T follicular helper cell (primary cell): ENCODE measurements around the gene NT5C1A.

Experiments used
- DNase-seq: peaks from one replicate; pipeline ENCODE4 v3.0.0-alpha.2; 2020; ENCODE audit warnings: low read depth

Gene NT5C1A

GRCh38 chr1:39637361-39637760, 34.5 kb downstream of the NT5C1A start:
- no peak for DNase-seq

DNA sequence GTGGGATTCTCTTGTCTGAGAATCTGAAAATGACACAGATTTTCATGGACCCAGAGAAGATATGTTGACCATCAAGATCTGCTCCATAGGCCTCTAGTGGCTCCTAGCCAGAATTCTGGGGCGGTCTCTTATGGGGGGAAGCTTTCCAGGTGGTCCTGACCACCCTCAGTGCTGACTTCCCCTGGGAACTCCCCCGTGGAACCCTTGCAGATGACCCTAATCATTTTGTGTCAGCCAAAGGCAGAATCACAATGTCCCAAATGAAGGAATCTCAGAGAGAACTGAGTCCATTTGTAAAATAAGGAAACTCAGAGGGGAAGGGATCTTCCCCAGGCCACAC, 36.1 kb downstream of the NT5C1A start:
- DNase-seq = no peak

- DNase-seq = no peak
Measured at GRCh38 chr1:39635205-39635870, 36.6 kb downstream of the NT5C1A start.

GRCh38 chr1:39633422-39633821, 38.5 kb downstream of the NT5C1A start:
- no peak for DNase-seq

DNA sequence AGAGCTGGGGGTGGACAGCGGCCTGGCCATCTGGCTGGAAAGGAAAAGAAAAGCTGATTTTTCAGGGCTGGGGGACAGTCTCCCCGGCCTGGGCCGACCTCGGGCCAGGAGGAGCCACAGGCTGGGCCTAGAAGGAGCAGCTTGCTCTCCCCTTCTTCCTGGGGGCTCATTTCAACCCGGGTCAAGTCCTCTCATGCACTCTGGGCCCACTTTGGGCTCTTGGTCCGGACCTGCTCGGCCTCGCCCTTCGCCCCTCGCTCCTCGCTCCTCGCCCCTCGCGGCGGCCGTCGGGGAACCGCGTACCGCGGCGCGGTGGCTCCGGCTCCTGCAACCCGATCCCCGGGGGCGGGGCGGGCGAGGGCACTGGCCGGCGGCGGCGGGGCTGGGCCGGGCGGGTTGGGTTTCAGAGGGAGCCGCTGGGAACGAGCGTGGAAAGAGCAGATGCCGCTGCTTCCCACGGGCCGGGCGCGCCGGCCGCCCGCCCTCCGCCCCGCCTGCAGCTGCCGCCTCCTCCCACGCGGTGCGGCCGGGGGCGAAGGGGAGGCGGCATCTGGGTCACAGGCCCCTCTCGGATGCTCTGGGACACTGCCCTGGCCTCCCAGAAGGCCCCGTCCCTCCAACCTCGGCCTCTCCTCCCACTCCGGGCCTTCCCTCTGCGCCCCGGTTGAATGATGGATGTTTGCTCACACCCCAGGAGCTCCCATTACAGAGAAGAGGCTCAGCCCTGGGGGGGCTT, 39.1 kb downstream of the NT5C1A start:
- DNase-seq = no peak

DNA sequence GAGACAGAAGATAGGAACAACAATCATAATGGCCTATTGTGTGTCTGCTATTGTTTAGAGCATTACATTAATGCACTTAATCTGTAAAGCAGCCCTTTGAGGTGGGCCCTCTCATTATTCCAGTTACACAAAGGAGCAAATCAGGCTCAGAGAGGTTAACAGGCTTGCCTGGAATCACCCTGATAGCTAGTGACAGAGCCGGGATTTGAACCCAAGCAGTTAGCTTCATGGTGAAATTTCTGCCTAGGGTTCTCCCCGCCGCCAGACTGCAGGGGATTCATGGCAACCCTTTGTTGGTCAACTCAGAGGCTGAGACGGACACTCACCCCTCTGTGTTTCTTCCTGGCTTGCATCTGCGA, 39.6 kb downstream of the NT5C1A start:
- no peak for DNase-seq

GRCh38 chr1:39631361-39632322, 40.3 kb downstream of the NT5C1A start:
- DNase-seq = no peak

DNA sequence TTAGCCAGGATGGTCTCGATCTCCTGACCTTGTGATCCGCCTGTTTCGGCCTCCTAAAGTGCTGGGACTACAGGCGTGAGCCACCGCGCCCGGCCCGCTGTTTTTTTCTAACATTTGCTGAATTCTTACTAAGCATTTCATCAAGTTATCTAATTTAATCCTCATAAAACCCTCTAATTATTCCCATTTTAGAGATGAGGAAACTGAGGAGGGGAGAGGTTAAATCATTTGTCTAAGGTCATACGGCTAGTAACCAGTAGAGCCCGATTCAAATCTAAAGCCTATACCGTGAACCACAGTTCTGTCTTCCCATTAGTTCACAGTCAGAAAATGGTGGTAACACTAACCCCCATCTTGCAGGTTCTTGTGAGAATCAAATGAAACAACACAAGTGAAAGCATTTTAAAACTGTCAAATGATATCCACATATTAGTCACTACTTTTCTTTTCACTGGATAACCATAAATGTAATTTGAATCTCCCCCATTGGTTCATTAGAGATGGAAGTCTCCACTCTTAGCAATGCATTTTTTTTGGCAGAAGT, 43.0 kb downstream of the NT5C1A start:
- no peak for DNase-seq

DNA sequence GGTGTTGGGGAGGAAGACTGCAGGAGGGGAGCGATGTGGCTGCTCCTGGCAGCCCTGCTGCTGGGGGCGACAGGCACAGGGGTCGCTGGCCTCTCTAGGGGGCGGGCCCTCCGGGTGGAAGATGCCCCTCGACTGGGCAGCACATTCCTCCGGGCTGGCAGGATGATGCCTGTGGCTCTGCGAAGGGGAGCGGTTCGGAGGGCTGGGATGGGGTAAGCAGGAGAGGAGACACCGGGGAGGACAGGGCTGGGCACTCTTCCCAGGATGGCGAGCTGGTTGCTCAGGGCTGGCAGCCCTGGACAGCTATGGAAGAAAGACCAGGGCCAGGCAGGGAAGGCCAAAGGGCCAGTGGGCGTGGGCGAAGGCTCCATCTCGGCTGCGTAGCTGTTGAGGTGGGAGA, 45.3 kb downstream of the NT5C1A start:
- no peak for DNase-seq

- DNase-seq = no peak
Measured at GRCh38 chr1:39625462-39626273, 46.2 kb downstream of the NT5C1A start.

DNA sequence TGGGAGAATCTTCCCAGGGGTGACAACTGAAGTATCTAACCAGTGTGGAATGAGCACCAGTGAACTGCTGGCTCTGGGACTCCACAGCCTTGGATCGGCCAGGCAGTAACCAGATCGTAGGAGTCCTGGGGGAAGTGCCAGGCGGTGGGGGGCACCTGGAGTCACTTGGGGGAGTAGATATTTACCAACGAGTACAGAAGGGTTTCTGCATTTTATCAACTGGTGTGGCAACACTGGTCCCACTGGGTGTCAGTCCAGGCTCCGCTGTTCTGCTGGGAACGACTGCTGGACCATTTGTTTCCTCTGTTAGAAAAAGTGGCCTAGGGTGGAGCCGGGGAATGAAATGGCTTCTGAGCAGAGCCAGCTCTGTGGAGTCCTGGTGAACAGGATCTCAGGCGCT, 46.9 kb downstream of the NT5C1A start:
- DNase-seq = no peak

GRCh38 chr1:39623053-39623452, 48.9 kb downstream of the NT5C1A start:
- DNase-seq = no peak

DNA sequence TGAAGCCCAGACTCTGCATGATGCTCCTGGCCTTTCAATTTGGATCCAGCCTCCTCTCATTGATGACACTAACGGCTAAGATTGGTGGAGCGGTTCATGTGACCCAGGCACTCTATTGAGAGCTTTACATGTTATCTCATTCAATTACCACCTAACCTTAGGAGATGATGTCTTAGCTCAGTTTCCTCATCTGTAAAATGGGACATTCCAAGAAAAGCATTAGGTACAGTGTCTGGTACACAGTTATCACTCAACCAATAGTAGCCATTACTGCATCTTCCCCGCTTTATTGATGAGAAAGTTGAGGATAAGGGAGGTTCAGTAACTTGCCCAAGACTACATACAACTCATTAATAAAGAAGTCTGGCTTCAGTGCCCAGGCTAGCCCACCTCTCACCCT, 49.5 kb downstream of the NT5C1A start:
- DNase-seq = no peak

- DNase-seq = no peak
Measured at GRCh38 chr1:39620659-39621165, 51.2 kb downstream of the NT5C1A start.

DNA sequence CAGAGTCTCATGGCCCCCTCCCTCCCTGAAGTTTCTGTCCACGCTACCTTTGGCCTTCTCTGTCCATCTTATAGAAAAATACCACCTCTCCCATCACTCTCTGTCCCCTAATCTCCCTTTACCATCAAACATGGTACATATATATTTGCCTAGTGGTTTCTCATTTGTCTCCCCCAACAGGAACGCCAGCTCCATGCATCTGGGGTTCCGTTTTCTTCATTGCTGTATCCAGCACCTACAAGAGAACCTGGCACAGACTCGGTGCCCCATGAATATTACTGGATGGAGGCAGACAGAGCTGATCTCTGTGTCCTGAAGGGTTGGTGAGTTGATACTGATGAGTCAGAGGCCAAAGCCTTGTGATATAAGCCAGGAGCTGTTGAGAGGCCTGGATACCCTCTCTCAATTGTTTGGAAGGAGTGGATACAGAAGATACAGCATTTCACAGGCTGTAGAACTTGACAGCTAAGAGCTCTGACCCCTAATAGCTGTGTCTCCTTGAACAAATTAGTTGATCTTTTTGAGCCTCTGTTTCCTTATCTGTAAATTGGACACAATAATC, 54.3 kb downstream of the NT5C1A start:
- no peak for DNase-seq

DNA sequence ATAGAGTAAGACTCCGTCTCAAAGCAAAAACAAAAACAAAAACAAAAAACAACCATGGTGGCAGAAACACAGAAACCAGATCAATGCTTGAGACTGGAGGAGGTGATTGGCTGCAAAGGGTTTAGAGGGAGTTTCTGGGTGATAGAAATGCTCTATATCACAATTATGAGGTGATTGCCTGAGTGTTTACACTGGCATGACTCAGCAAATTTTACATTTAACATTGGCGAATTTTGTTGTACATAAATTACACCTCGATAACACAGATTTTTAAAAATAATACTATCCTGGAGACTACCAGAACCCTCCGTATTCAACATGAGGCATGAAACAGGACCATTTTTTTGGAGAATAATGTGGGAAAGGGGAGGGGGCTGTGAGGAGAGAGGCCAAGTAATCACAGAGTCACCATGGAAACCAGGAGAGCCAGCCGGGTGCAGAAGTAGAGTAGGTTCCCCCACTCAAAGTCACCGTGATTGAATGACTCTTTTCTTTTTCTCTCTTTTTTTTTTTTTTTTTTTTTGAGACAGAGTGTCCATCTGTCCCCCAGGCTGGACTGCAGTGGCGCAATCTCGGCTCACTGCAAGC, 56.7 kb downstream of the NT5C1A start:
- no peak for DNase-seq

GRCh38 chr1:39614488-39614887, 57.4 kb downstream of the NT5C1A start:
- DNase-seq = no peak

DNA sequence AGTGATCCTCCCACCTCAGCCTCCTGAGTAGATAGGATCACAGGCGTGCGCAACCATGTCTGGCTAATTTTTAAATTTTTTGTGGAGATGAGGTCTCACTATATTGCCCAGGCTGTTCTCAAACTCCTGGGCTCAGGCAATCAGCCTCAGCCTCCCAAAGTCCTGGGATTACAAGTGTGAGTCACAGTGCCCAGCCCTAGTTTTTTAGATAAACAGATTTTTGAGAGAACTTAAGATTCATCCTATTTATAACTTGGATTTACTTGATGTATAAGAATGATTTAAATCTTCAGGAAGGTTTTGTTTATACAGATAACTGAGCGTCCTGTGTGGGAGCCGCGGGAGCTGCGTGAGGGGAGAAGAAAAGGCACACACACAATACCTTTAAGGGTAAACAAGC, 58.7 kb downstream of the NT5C1A start:
- DNase-seq = no peak

- peak; percentile 44 for DNase-seq
Measured at GRCh38 chr1:39609618-39610331, 62.1 kb downstream of the NT5C1A start.
